Measurements from ENCODE around the gene DEPDC1B.
"Not testable (repeated sequence)": the region's sequence is repeated elsewhere in the genome, so short reads cannot be mapped to it uniquely, and the experiment has no call there.

DEPDC1B gene

GRCh38 chr5:60699609-60700415, at the start of gene DEPDC1B:
Gene DEPDC1B, minus strand, starts transcription at chr5:60700166. Its CDS starts 73 bp downstream, at chr5:60700093.
- no peak for FAIRE-seq

DNA sequence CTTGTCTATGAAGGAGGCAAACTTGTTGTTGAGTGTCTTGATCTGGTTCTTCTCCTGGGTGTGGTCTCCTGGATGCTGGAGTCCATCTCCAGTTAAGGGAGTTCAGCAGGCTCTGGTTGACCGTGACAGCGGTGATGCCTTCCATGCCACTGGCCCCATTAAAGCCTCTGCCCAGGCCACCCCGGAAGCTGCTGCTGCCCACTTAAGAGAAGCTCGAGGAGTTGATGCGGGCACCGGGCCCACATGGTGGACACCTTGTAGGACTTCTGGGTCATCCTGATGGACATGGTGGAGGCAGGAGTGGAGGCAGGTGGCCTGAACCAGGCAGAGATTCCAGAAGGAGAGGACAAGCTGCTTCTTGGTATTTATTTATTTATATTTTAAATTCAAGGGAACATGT, 44.7 kb upstream of the DEPDC1B start:
- FAIRE-seq = no peak

GRCh38 chr5:60743511-60744314, 43.7 kb upstream of the DEPDC1B start:
- FAIRE-seq = no peak

DNA sequence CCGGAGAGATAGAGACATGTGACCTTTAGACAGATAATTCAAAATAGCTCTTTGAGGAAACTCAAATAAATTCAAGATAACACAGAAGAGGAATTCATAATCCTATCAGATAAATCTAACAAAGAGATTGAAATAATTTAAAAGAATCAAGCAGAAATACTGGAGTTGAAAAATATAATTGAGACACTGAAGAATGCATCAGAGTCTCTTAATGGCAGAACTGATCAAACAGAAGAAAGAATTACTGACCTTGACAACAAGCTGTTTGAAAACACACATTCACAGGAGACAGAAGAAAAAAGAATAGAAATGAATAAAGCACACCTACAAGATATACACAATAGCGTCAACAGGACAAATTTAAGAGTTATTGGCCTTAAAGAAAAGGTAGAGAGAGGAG, 40.4 kb upstream of the DEPDC1B start:
- no peak for FAIRE-seq

GRCh38 chr5:60738933-60739332, 39.0 kb upstream of the DEPDC1B start:
- FAIRE-seq = no peak

DNA sequence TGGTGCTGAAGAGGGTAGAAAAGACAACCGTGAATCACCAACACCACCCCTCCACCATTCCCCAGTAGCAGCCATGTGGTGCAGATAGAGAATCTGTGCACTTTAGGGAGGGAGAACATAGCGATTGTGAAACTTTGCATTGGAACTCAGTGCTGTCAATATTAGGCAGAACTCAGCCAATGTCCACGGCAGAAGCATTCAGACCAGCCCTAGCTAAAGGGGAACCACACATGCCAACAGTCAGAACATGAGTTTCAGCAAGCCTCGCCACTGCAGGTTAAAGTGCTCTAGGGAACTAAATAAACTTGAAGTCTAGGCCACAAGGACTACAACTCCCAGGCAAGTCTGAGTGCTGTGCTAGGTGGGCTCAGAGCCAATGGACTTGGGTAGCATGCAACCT, 38.5 kb upstream of the DEPDC1B start:
- no peak for FAIRE-seq

DNA sequence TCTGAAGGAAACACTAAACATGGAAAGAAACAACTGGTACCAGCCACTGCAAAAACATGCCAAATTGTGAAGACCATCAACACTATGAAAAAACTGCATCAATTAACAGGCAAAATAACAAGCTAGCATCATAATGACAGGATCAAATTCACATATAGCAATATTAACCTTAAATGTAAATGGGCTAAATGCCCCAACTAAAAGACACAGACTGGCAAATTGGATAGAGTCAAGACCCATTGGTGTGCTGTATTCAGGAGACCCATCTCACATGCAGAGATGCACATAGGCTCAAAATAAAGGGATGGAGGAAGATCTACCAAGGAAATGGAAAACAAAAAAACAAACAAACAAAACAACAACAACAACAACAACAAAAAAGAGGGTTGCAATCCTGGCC, 30.9 kb upstream of the DEPDC1B start:
- not testable (repeated sequence) for FAIRE-seq

DNA sequence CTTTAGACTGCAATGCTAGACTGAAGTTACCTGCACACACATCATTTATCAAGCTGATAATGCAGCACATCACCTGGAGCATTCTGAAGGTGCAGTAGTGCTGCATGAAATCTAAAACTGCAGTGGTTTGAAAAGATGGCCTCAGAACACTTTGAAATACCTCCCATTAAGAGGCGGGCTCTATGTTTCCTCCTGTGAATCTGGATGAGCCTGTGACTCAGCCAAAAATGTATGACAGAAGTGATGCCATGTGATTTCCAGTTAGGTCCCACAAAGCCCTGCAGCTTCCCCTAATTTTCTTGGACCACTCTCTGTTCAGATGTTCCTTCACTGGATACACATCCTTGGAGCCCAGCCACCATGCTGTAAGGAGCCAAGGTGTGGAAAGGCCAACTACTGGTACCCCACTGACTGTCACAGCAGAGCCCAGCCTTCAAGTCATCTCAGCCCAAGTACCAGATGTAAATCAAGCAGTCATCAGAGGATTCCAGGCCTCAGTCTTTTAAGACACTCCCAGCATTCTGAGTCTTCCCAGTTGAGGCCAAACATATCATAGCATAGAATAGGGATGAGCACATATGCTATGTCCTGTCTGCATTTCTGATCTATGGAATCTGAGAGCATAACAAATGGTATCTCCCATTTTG, 27.2 kb upstream of the DEPDC1B start:
- no peak for FAIRE-seq

- FAIRE-seq = no peak
Observed at GRCh38 chr5:60724126-60724525, 24.2 kb upstream of the DEPDC1B start.

GRCh38 chr5:60722416-60722815, 22.4 kb upstream of the DEPDC1B start:
- no peak for FAIRE-seq

DNA sequence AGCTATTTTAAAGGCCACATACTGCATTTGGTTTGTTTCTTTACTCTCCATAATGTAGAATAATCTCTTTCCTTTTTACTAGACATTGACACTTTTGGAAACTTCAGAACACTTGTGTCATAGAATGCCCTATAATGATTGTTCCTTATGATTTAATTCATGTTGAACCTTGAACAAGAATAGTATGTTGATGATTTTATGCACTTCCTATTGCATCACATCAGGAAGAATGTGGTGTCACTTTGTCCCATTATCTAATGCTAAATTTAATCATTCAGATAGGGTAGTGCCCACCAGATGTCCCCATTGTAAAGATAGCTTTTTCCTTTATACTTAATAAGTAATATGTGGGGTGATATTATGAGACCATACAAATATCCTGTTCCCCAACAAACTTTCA, 19.4 kb upstream of the DEPDC1B start:
- FAIRE-seq = no peak

GRCh38 chr5:60718166-60718892, 18.4 kb upstream of the DEPDC1B start:
- no peak for FAIRE-seq

- FAIRE-seq = not testable (repeated sequence)
Observed at GRCh38 chr5:60715201-60715928, 15.4 kb upstream of the DEPDC1B start.

DNA sequence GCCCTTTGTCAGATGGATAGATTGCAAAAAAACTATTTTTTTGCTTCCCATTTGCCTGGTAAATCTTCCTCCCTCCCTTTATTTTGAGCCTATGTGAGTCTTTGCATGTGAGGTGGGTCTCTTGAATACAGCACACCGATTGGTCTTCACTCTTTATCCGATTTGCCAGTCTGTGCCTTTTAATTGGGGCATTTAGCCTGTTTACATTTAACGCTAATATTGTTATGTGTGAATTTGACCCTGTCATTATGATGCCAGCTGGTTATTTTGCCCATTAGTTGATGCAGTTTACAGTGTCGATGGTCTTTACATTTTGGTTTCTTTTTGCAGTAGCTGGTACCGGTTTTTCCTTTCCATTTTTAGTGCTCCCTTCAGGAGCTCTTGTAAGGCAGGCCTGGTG, 13.0 kb upstream of the DEPDC1B start:
- no peak for FAIRE-seq

DNA sequence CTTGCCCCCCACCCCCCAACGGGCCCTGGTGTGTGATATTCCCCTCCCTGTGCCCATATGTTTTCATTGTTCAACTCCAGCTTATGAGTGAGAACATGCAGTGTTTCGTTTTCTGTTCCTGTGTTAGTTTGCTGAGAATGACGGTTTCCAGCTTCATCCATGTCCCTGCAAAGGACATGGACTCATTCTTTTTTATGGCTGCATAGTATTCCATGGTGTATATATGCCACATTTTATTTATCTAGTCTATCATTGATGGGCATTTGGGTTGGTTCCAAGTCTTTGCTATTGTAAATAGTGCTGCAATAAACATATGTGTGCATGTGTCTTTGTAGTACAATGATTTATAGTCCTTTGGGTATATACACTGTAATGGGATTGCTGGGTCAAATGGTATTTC, 11.9 kb upstream of the DEPDC1B start:
- FAIRE-seq = not testable (repeated sequence)

DNA sequence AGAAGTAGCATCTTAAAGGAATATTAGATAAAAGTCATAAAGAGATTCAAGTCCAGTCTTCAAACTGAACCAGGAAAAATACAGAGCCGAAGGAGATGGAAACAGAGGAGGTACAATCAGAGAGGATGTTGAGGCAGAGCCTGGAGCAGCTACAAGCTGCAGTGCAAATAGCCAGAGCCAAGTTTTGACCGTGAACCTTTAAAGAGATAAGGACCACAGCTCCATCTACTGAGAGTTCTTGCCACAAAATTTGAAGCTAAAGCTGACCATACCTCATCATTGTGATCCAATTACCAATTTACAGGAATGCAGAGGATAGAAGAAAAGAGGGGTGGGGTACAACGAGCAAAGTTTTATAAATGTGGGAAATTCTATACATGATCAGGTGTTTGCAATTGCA, 10.4 kb upstream of the DEPDC1B start:
- FAIRE-seq = no peak

DNA sequence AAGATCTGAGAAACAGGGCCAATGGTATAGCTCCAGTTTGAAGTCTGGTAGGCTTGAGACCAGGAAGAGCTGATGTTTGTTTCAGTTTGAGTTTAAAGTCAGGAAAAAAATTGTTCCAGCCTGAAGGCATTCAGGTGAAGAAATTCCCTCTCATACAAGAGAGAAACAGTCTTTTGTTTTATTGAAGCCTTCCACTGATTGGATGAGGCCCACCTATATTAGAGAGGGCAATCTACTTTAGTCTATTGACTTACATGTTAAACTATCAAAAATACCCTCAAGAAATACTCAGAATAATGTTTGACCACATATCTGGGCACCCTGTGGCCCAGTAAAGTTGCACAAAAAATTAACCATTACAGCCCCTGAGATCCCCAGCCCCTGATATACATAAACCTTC, 5.2 kb upstream of the DEPDC1B start:
- FAIRE-seq = no peak

DNA sequence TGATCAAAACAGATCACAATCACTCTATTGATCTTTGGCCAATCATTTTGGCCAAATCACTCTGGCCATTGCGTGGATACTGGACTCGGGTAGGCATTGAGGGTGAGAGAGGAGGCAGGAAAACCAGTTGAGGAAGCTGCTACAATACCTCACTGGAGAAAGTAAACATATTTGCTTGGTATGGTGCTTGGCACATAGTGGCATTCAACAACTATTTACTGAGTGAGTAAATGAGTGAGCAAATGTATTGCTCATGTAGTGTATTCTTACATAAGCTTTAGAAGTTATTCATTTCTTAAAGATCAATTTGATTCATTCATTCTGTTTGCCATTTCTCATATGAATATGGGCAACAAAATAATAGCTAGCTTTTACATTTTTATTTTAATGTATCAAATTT, 4.0 kb upstream of the DEPDC1B start:
- no peak for FAIRE-seq

DNA sequence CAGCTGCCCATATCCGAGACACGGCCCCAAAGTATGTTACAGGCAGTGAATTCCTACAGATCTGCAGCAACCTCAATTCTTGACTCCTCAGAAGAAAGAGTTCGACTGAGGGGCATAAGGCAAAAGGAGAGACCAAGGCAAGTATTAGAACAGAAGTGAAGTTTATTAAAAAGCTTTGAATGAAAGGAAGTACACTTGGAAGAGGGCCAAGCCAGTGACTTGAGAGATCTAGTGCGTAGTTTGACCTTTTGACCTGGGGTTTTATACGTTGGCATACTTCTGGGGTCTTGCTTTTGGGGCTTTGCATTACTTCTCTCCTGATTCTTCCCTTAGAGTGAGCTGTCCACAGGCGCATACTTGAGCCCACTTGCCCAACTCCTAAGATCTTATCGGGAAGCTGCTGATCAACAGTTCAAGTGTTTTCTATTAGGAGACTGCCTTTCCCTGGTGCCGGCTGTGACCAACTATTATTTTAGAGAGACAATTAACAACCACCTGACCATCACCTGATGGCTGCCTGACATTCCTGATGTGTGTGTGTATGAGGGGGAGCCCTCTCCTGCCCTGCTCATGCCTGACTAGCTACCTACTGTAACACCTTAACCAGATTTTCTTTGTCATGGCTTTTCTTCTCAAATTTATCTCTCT, 1.5 kb upstream of the DEPDC1B start:
- no peak for FAIRE-seq

GRCh38 chr5:60700416-60700757, 421 bp upstream of the DEPDC1B start:
- FAIRE-seq = no peak

DNA sequence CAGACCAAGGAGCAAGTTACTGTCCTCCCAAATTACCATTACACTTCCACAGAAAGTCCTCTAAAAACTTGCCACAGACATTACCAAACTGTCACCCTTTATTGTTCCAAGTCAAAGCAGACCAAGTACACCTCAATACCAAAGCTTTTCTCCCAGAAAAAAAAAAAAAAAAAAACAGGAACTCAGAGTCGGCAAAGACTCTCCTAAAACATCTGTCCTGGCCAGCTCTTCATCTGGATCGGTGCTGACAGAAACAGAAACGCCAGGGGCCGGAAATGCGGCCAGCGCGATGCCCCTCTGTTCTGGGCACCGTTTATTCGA, 718 bp downstream of the DEPDC1B start:
- no peak for FAIRE-seq

DNA sequence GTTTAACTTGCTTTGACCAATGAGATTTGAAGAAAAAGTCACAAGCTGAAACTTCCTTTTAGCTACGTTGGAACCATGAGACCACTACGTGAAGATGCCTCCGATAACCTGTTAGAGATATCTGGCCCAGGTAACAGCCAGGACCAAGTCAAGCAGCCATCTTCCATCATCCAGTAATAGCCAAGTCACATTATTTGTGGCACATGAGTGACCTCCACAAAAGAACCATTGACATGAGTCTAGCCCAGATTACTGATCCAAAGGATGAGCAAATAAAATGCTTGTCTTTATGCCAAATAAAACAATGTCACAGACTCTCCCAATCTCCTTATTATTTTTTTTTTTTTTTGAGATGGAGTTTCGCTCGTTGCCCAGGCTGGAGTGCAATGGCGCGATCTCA, 1.6 kb downstream of the DEPDC1B start:
- no peak for FAIRE-seq
